Measurements from ENCODE around the gene PIBF1. TPM values are rescaled to one million over a fixed set of nuclear protein-coding genes. Genes with fewer than 3 reads are reported as not detected.
"Not testable (repeated sequence)": the region's sequence is repeated elsewhere in the genome, so short reads cannot be mapped to it uniquely, and the experiment has no call there.

The PIBF1 gene, protein sequence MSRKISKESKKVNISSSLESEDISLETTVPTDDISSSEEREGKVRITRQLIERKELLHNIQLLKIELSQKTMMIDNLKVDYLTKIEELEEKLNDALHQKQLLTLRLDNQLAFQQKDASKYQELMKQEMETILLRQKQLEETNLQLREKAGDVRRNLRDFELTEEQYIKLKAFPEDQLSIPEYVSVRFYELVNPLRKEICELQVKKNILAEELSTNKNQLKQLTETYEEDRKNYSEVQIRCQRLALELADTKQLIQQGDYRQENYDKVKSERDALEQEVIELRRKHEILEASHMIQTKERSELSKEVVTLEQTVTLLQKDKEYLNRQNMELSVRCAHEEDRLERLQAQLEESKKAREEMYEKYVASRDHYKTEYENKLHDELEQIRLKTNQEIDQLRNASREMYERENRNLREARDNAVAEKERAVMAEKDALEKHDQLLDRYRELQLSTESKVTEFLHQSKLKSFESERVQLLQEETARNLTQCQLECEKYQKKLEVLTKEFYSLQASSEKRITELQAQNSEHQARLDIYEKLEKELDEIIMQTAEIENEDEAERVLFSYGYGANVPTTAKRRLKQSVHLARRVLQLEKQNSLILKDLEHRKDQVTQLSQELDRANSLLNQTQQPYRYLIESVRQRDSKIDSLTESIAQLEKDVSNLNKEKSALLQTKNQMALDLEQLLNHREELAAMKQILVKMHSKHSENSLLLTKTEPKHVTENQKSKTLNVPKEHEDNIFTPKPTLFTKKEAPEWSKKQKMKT
- 7.2 and 18.5 TPM in 2 replicates for total RNA-seq (2014; rRNA removed; shearing (Covaris generic))

DNA sequence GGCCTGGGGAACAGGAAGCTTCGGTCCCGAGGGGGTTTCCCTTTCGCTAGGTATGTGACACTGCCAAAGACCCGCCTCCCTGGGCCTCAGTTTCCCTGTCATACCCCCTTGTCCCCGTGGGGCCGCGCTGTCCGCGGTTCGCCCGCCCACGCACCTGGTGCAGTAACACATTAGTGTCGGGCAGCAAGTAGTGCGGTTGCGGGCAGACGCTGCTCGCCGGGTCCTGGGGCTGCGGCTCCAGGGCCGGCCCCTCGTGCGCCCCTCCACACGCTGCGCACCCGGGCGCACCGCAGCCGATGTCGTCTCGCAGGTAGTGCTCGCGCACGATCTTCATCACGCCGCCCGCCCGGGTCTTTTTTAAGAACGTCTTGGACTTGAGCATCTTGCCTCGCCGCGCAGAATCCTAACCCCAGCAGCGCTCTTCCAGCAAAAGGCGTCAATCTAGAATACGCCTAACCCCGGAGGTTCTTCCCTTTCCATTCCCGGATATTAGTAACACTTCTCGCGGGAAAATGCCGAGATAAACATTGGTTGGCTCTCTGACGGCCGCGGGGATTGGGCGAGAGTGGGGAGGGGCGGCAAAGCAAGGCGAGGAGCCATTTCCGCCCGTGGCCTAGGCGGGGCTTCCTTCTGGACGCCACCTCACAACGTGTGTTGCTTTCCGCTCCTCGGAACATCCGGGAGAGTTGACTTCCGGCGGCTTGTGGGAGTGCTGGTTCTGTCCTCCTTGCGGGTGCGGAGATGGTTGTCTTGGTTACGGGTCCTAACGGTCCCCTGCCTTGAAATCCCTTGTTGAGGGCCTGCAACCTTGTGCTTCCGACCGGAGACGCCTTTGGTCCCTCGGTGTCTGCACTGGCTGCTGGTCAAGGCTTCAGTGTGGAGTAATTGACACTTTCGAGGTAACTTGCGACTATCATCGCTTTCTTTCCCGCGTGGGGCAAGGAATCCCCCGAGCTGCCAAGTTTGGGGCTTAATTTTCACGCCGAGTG, at the start of gene PIBF1, which contains the start of gene DIS3:
PIBF1 (plus strand) TSS at position 683 of the 989 bp plus-strand sequence. CDS start 1,337 bp downstream, outside the sequence.
DIS3 (minus strand) TSS at position 450 of the 989 bp plus-strand sequence; CDS start at position 382, 68 bp downstream.
- DNase-seq (ENCODE audit: low spot score): peak; percentile 100

DNA sequence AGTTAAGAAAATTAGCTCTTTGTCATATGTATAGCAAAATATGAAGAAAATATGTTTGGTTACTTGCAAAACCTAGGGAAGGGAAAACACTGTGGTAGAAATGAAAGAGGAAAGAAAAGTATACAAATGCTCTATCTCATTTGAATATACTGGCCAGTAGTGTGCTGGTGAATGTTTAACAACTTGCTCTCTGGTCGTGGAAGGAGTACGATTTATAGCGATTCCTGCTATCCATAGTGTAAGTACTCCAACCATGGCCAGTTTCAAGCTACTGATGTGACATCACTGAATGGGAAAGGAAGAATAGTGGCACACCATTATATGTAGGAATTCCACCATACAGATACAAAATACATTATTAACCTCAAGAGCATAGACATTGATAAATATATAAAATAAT, 44.9 kb upstream of the PIBF1 start:
- no peak for DNase-seq (ENCODE audit: low spot score)

DNA sequence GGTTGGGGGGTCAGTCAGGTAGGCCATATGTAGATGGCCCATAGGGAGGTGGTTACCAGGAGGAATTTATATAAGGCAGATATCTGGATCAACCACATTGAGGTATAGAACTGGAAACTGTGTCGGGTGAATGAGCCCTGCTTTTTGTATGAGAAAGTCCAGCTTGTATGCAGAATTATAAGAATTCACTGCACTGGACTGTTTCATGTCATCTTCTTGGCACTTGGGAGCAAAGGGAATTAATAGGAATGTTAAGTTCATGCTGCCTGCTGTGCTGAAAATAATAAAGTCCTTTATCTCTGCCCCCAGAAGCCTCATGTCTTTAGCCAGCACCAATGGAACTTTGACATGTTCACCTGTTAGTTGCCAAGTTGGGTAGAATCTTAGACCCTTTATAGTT, 41.9 kb upstream of the PIBF1 start:
- no peak for DNase-seq (ENCODE audit: low spot score)

- no peak for DNase-seq (ENCODE audit: low spot score)
Measured at GRCh38 chr13:72745260-72745659, 36.7 kb upstream of the PIBF1 start.

- DNase-seq (ENCODE audit: low spot score): no peak
Measured at GRCh38 chr13:72751220-72751619, 30.7 kb upstream of the PIBF1 start.

GRCh38 chr13:72754111-72754510, 27.8 kb upstream of the PIBF1 start:
- DNase-seq (ENCODE audit: low spot score): no peak

GRCh38 chr13:72757792-72758535, 24.0 kb upstream of the PIBF1 start:
- no peak for DNase-seq (ENCODE audit: low spot score)

- no peak for DNase-seq (ENCODE audit: low spot score)
Measured at GRCh38 chr13:72760189-72760588, 21.7 kb upstream of the PIBF1 start.

DNA sequence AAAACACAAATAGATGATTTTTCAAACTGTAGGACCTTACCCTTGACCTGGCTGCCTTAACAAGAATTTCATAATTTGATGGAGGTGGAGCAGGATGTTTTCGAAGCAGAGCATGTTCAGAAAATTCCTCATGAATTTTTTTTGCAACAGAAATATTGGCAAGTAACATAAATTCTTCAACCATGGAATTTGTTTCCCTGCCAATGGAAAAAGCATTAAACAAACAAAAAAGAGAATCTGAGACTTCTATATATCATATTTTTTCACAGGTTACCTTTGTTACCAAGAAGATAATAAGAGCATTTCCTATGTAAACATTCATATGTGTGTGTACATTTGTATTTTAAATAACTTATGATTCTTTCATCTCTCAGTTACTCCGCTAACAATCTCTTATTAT, 18.5 kb upstream of the PIBF1 start:
- no peak for DNase-seq (ENCODE audit: low spot score)

DNA sequence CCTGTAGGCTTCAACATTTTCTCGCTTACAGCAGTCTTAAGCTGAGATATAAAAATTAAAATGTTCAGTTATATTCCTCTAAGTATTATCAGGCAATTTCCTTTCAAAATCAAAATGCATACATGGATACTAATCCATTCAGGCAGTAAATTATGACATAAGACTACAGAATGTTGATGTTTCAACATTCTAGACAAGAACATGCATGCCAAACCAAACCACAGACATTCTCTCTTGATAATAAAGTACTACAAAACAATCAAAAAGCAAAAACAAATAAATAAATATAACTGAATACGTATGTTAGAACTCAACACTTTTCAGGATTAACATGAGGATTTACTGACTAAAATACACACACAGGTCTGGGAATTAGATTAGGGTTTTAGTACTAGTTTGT, 7.9 kb upstream of the PIBF1 start:
- DNase-seq (ENCODE audit: low spot score): no peak

DNA sequence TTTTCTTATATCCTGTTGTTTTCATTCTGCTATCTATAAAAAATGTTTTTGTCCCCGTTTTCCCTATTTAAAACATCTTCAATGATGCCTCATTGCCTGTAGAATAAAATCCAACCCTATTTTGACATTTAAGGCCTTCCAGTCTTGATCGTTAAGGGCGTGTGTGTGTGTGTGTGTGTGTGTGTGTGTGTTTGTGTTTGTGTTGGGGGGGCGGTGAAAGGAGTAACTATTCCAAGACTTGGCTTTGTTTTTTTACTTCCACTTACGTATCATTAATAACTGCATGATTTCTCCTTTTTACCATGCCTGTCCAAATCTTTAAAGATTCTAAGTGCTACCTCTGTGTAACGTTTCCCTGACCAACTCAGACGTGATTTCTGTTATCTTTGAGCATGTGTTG, 784 bp downstream of the PIBF1 start:
- peak; percentile 57 for DNase-seq (ENCODE audit: low spot score)

DNA sequence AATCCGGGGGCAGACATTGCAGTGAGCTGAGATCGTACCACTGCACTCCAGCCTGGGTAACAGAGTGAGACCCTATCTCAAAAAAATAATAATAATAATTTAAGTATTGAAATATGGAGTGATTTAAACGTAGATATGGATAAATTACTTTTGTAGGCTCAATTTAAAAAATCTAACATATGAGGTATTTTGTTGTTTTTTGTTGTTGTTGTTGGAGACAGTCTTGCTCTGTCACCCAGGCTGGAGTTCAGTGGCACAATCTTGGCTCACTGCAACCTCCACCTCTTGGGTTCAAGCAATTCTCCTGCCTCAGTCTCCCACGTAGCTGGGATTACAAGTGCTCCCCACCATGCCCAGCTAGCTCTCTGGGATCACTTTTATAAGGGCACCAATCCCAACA, 2.7 kb downstream of the PIBF1 start:
- not testable (repeated sequence) for DNase-seq (ENCODE audit: low spot score)

- DNase-seq (ENCODE audit: low spot score): no peak
Measured at GRCh38 chr13:72788831-72789230, 6.9 kb downstream of the PIBF1 start.

DNA sequence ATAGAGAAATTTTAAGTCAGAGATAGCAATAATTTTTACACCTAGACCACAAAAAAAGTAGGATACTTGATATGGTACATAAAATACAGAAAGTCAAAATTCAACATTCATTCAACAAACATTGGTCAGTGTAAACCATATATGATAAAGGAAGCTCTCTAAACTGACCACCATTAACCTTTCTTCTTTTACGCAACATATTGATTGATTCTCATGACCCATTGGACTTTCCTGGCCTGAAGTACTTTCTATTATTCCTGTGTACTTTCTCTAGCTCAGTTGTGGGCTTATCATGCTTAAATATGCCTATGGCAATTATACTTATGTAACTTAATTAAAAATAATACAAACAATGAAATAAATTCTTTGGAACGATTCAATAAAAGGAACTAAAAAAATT, 10.7 kb downstream of the PIBF1 start:
- DNase-seq (ENCODE audit: low spot score): no peak

DNA sequence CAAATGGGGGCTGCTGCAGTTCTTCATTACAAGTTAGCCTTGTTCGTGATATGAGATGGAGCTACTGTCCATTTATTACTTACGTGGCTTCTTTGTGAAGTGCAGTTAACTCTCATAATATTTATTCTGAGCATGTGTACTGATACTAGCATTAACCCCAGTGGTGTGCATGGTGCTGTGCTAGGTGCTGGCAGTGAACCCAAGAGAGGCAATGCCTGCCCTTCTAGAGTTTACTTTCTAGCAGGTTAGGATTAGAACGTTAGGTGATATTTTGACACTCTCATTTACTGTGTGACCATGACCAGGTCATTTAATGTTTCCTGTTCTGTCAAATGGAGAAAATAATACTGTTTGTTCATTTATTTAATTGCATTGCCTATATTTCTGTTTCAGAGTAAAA, 16.9 kb downstream of the PIBF1 start:
- no peak for DNase-seq (ENCODE audit: low spot score)

GRCh38 chr13:72804301-72804700, 22.4 kb downstream of the PIBF1 start:
- no peak for DNase-seq (ENCODE audit: low spot score)

DNA sequence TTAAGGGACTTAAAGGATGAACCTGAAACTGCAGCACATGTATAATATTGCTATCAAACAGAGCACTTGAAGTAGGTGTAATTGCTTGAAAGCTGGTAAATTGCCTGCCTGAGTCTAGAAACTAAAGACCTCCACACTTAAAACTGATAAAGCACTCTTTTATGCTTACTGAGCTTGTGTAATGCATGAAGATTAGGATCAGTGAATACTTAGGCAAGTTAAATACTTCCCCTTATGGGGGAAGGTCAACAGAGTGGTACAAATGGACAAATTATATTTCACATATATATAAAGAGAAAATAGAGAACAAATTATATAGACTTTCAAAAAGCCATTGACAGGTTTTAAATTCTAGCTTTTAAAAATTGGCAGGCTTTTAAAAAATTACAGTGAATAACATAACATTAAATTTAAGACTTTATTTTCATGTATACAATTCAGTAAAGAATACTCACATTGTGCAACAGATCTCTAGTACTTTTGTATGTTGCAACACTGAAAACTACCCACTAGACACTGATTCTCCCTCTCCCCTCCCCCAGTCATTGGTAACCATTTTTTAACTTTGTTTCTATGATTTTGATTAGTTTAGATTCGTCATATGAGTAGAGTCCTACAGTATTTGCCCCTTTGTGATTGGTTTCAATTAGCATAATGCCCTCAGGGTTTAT, 23.9 kb downstream of the PIBF1 start:
- DNase-seq (ENCODE audit: low spot score): no peak

DNA sequence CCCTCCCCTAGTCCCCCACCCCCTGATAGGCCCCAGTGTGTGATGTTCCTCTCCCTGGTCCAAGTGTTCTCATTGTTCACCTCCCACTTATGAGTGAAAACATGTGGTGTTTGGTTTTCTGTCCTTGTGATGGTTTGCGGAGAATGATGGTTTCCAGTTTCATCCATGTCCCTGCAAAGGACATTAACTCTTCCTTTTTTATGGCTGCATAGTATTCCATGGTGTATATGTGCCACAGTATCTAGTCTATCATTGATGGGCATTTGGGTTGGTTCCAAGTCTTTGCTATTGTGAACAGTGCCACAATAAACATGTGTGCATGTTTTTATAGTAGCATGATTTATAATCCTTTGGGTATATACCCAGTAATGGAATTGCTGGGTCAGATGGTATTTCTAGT, 24.6 kb downstream of the PIBF1 start:
- not testable (repeated sequence) for DNase-seq (ENCODE audit: low spot score)

GRCh38 chr13:72808917-72809500, 27.1 kb downstream of the PIBF1 start:
- peak; percentile 71 for DNase-seq (ENCODE audit: low spot score)

Data from HT-29 (cell line).